OCI-LY3 (cell line): ENCODE measurements around the gene GALNTL6.

Experiments
- H2AFZ ChIP-seq: fragments of 200-600, 300-600 bp; shearing (Covaris generic); 2 replicates; pipeline ENCODE4 v1.6.0; 2014; ENCODE audit warnings: antibody characterized with exemption, low read depth, low read length
- H3K27ac ChIP-seq: fragments of 200-600, 300-600 bp; sonication (generic); 2 replicates; pipeline ENCODE4 v1.5.1; 2014; ENCODE audit warnings: mild to moderate bottlenecking, low read length, moderate library complexity, mixed read lengths
- H3K27me3 ChIP-seq: fragments of 200-600, 300-600 bp; sonication (generic); 2 replicates; pipeline ENCODE4 v1.6.1; 2014; ENCODE audit warnings: low read depth, low read length, mixed read lengths
- H3K36me3 ChIP-seq: fragments of 200-600, 300-600 bp; sonication (generic); replicated peaks from 2 replicates; pipeline ENCODE3; 2014; ENCODE audit warnings: low read depth, low read length, mixed read lengths
- H3K4me1 ChIP-seq: fragments of 300-600, 200-600 bp; sonication (generic); 2 replicates; pipeline ENCODE4 v1.6.1; 2014; ENCODE audit warnings: low read length, mixed read lengths
- H3K4me2 ChIP-seq: fragments of 200-600, 300-600 bp; sonication (generic); 2 replicates; pipeline ENCODE4 v1.6.1; 2014; ENCODE audit warnings: low read length, mixed read lengths
- H3K4me3 ChIP-seq: fragments of 300-600, 200-600 bp; sonication (generic); 2 replicates; pipeline ENCODE4 v1.5.1; 2014; ENCODE audit warnings: antibody characterized with exemption, mild to moderate bottlenecking, low read length, moderate library complexity
- H3K79me2 ChIP-seq: fragments of 300-600, 200-600 bp; shearing (Covaris generic); 2 replicates; pipeline ENCODE4 v1.6.1; 2014; ENCODE audit warnings: mild to moderate bottlenecking, low read length, mixed read lengths
- H3K9ac ChIP-seq: fragments of 300-600, 200-600 bp; shearing (Covaris generic); 2 replicates; pipeline ENCODE4 v1.6.0; 2014; ENCODE audit warnings: mild to moderate bottlenecking, low read length, moderate library complexity
- H3K9me3 ChIP-seq: fragments of 200-600, 300-600 bp; shearing (Covaris generic); 2 replicates; pipeline ENCODE4 v1.6.1; 2014; ENCODE audit warnings: low read length, mixed read lengths; ENCODE audit not compliant: insufficient read depth
- H4K20me1 ChIP-seq: fragments of 200-600, 300-600 bp; sonication (generic); 2 replicates; pipeline ENCODE4 v1.6.1; 2016; ENCODE audit warnings: low read length, mixed read lengths; ENCODE audit not compliant: insufficient read depth
- CTCF ChIP-seq: fragments of 200-600, 300-600 bp; sonication (generic); IDR thresholded peaks from 2 replicates; pipeline ENCODE4 v1.5.1; 2014; ENCODE audit warnings: antibody characterized with exemption, low read length, low read depth
- EZH2phosphoT487 ChIP-seq: fragments of 200-600 bp; shearing (Covaris generic); IDR thresholded peaks from 2 replicates; pipeline ENCODE4 v1.6.1; 2018; ENCODE audit warnings: antibody characterized with exemption, mixed run types, low read depth

Gene GALNTL6

GRCh38 chr4:172843192-172843591 lies 1030.0 kb downstream of the GALNTL6 start:
- TF ChIP-seq EZH2phosphoT487 (no peak), CTCF (no peak)
- H3K4me2 ChIP-seq, result no peak overlapping the region
- no peaks in the 10 kb centered on the region for H3K9me3 ChIP-seq
- H3K27me3 ChIP-seq, result no peaks in the 10 kb centered on the region
- H3K4me3 ChIP-seq, result no peak overlapping the region
- H3K4me1 ChIP-seq, result no peaks in the 10 kb centered on the region
- H3K36me3 ChIP-seq, result no peaks in the 10 kb centered on the region
- no peaks in the 10 kb centered on the region for H4K20me1 ChIP-seq
- H3K79me2 ChIP-seq, result no peaks in the 10 kb centered on the region
- H3K27ac ChIP-seq, result no peak overlapping the region
- H3K9ac ChIP-seq, result no peak overlapping the region
- H2AFZ ChIP-seq, result no peak overlapping the region

- Histone ChIP-seq H3K79me2 (no peaks in the 10 kb centered on the region), H3K27me3 (no peaks in the 10 kb centered on the region), H3K4me1 (no peaks in the 10 kb centered on the region), H3K36me3 (no peaks in the 10 kb centered on the region), H3K9ac (no peak overlapping the region), H3K4me2 (no peak overlapping the region), H3K27ac (no peak overlapping the region), H3K9me3 (no peaks in the 10 kb centered on the region), H2AFZ (no peak overlapping the region), H3K4me3 (no peak overlapping the region), H4K20me1 (no peaks in the 10 kb centered on the region)
- TF ChIP-seq CTCF (no peak), EZH2phosphoT487 (no peak)
Measured at GRCh38 chr4:172844556-172844955, 1031.4 kb downstream of the GALNTL6 start.

GRCh38 chr4:172845281-172845680 lies 1032.1 kb downstream of the GALNTL6 start:
- no peaks in the 10 kb centered on the region for H3K36me3 ChIP-seq
- no peak overlapping the region for H3K27ac ChIP-seq
- H3K27me3 ChIP-seq, result no peaks in the 10 kb centered on the region
- H3K4me1 ChIP-seq, result no peaks in the 10 kb centered on the region
- H3K4me3 ChIP-seq, result no peak overlapping the region
- no peaks in the 10 kb centered on the region for H3K79me2 ChIP-seq
- H3K9me3 ChIP-seq, result no peaks in the 10 kb centered on the region
- H2AFZ ChIP-seq, result no peak overlapping the region
- no peaks in the 10 kb centered on the region for H4K20me1 ChIP-seq
- TF ChIP-seq EZH2phosphoT487 (no peak), CTCF (no peak)
- no peak overlapping the region for H3K9ac ChIP-seq
- no peak overlapping the region for H3K4me2 ChIP-seq

GRCh38 chr4:172850838-172851237 lies 1037.6 kb downstream of the GALNTL6 start:
- Histone ChIP-seq H3K4me1 (no peaks in the 10 kb centered on the region), H3K36me3 (no peaks in the 10 kb centered on the region), H3K27me3 (no peaks in the 10 kb centered on the region), H3K4me2 (no peak overlapping the region), H4K20me1 (no peaks in the 10 kb centered on the region), H3K9ac (no peak overlapping the region), H3K9me3 (no peaks in the 10 kb centered on the region), H3K27ac (no peak overlapping the region), H2AFZ (no peak overlapping the region), H3K4me3 (no peak overlapping the region), H3K79me2 (no peaks in the 10 kb centered on the region)
- no peak for TF ChIP-seq EZH2phosphoT487
- TF ChIP-seq CTCF, result no peak
